ENCODE measurements around the gene PWP2.

PWP2 gene

DNA sequence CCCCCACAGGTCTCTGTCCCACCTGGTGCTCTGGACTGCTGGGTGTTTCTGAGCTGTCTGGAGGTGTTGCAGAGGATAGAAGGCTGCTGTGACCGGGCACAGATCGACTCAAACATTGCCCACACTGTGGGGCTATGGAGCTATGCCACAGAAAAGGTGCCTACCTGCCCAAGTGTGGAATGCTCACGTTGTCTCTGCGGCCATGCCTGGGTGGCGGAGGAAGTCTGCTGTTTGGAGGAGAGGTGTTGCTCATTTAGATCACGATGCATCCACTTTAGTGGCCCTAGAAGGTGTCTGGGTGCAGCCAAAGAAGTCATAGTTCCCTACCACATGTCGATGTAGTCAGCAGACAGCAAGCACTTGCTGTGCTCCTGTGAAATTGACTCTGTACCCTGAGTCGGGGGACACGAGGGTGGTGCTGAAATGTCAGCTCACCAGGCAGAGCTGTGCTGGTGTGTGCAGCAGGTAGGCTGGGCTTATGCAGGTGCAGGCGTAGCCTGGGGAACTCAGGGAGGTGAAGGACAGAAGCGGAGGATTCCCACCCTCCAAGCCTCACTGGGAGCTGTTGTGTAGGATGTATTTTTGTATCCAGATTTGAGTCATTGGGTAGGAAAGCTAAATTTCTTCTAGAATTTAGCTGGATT is 32.8 kb upstream of the PWP2 start:
- TF ChIP-seq, protein P1, sequence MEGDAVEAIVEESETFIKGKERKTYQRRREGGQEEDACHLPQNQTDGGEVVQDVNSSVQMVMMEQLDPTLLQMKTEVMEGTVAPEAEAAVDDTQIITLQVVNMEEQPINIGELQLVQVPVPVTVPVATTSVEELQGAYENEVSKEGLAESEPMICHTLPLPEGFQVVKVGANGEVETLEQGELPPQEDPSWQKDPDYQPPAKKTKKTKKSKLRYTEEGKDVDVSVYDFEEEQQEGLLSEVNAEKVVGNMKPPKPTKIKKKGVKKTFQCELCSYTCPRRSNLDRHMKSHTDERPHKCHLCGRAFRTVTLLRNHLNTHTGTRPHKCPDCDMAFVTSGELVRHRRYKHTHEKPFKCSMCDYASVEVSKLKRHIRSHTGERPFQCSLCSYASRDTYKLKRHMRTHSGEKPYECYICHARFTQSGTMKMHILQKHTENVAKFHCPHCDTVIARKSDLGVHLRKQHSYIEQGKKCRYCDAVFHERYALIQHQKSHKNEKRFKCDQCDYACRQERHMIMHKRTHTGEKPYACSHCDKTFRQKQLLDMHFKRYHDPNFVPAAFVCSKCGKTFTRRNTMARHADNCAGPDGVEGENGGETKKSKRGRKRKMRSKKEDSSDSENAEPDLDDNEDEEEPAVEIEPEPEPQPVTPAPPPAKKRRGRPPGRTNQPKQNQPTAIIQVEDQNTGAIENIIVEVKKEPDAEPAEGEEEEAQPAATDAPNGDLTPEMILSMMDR (IDR thresholded peaks at IDR 0.05) = no peak

DNA sequence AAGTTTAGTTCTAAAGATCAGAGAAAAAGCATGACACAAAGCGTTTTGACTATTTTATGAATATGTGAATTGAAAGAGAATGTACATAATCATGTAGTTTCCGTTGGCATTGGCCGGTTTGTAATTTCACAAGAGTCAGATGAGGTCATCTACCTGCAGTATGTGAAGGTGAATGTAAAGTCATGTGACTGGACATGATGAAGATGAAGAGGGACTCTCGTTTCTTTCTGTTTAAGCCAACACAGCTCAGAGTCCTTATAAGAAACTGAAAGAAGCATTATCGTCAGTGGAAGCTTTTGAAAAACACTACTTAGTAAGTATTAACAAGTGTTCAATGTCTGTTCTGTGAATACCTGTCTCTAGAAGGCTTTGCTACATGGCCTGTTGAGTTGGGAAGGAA is 30.9 kb upstream of the PWP2 start:
- TF ChIP-seq, protein P1 (IDR thresholded peaks at IDR 0.05) = no peak

DNA sequence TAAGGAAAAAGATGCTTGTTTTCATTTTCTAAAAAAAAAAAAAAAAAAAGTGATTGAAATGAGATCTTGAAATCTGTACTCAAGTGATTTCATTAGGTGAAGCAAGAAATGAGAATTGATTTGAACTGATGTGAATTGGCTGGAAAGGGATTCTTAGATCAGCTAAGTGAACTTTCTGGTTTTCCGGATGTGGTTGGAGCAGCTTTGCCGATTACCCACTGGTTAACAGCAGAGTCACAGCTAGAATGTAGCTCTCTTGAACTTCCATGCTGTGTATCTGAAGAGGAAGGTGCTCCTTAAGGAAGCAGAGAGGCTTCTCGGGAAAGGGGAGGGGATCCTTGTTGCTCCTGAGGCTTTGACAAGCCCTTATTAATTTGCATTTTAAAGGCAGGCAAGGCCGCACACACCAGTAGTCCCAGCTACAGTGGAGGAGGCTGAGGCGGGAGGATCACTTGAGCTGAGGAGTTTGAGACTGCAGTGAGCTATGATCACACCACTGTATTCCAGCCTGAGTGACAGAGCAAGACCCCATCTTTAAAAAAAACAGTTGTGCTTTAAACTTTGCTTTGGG is 28.7 kb upstream of the PWP2 start:
- TF ChIP-seq, protein P1 (IDR thresholded peaks at IDR 0.05) = no peak

DNA sequence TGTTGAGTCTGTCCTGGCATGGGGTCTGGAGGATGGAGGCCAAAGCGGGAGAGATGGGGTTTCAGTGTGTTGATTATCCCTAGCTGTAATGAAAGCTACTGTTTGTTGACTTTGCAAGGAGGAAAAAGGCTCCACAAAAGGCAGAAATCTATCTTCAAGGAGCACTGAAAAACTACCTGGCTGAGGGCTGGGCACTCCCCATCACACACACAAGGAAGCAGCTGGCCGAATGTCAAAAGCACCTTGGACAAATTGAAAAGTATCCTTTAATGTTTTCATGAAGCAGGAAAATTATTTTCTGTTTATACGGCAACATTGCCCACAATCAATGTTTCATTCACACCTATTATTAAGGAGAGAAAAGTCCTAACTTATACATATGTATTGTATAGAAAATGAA is 27.8 kb upstream of the PWP2 start:
- TF ChIP-seq, protein P1 (IDR thresholded peaks at IDR 0.05) = no peak

DNA sequence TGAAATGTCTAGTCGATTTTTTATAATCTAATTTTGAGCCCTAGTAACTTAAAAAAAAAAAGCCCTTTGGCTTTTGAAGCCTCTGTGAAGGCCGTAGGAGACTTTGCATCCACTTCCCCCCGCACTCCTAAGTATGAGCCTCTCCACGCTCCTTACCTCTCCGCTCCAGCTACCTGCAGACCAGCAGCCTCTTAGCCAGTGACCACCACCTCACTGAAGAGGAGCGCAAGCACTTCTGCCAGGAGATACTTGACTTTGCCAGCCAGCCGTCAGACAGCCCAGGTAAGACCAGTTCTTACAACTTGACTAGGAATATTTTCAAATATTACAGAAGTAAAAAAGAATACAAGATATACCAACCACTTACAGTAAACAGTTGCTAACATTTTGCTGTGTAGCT is 27.4 kb upstream of the PWP2 start:
- TF ChIP-seq, protein P1 (IDR thresholded peaks at IDR 0.05) = no peak

DNA sequence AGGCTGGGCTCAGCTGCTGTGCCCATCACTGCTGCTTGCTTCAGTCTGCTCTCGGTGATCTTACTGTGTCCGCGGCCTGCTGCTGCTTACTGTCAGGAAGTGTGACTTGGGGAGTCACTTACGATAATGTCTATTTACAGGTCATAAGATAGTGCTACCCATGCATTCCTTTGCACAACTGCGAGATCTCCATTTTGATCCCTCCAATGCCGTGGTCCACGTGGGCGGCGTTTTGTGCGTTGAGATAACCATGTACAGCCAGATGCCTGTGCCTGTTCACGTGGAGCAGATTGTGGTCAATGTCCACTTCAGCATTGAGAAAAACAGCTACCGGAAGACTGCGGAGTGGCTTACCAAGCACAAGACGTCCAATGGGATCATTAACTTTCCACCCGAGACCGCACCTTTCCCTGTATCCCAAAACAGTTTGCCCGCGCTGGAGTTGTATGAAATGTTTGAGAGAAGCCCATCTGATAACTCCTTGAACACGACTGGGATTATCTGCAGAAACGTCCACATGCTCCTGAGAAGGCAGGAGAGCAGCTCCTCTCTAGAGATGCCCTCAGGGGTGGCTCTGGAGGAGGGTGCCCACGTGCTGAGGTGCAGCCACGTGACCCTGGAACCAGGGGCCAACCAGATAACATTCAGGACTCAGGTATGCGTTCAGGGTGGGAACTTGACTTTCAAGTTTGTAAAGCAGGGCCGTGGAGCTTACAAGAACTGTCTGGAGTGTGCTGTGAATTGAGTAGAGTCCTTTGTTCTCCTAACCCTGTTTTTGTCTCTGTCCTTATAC is 24.4 kb upstream of the PWP2 start:
- TF ChIP-seq, protein P1 (IDR thresholded peaks at IDR 0.05) = no peak

DNA sequence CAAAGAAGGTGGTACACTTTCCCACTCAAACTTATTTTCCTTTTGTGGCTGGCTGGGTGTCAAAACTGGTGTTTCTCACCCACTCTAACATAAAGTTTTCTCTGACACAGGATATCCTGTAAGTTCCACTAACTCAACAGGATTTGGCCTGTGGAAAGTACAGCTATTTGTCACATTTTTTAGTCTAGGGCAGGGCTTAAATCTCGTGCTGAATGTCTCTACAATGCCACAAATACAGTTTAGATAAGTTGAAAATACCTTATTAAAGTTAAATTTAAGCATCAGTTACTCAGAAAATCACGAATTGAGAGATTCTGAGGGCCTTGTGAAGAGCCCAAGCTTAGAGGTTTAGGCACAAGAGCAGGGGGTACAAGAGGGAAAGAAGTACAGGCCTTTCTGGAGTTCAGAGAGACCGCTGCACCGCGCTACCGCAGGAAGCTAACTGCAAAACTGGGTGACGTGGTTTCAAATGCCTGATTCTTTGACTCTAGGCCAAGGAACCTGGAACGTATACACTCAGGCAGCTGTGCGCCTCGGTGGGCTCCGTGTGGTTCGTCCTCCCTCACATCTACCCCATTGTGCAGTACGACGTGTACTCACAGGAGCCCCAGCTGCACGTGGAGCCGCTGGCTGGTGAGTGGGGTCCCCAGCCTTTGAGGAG is 23.4 kb upstream of the PWP2 start:
- TF ChIP-seq, protein P1 (IDR thresholded peaks at IDR 0.05) = no peak

Measured in LNCAP (cell line).